Occipital lobe (tissue), 2 donors: Measurements from ENCODE around the gene KRT82. TPM values are rescaled to one million over a fixed set of nuclear protein-coding genes. Genes with fewer than 3 reads are reported as not detected.

Experiments
- DNase-seq: peaks from one replicate; lab custom pipeline; 2025; lab: John Stamatoyannopoulos, UW
- total RNA-seq: library from RNA; depleted of rRNA; stranded (reverse); fragments of >200 nt; gene quantifications from one replicate; pipeline ENCODE4 v1.2.3, GENCODE V29; 2014

KRT82 gene
- total RNA-seq, 1 donor from 2014 or later, result not detected

- DNase-seq, result no peak
These were observed 30.1 kb upstream of the KRT82 start for GRCh38 chr12:52436000-52436827.

- DNase-seq, result no peak
These were observed 29.5 kb upstream of the KRT82 start for GRCh38 chr12:52435659-52435999.

GRCh38 chr12:52434760-52435530 lies 28.8 kb upstream of the KRT82 start:
- no peak for DNase-seq

GRCh38 chr12:52434081-52434733 lies 28.1 kb upstream of the KRT82 start, which contains the start of gene KRT75:
Gene KRT75, minus strand, starts transcription at chr12:52434371. Its CDS starts 67 bp downstream, at chr12:52434304.
- DNase-seq, result no peak

GRCh38 chr12:52433501-52434080 lies 27.5 kb upstream of the KRT82 start:
- no peak for DNase-seq

- DNase-seq, result no peak
These were observed 26.5 kb upstream of the KRT82 start for GRCh38 chr12:52432559-52433207.

GRCh38 chr12:52428121-52428520 lies 22.0 kb upstream of the KRT82 start:
- no peak for DNase-seq

- DNase-seq, result no peak
These were observed 20.9 kb upstream of the KRT82 start for GRCh38 chr12:52427083-52427482.

GRCh38 chr12:52426034-52426433 lies 19.9 kb upstream of the KRT82 start:
- no peak for DNase-seq

- DNase-seq, result no peak
These were observed 19.3 kb upstream of the KRT82 start for GRCh38 chr12:52425466-52425865.

- no peak for DNase-seq
These were observed 17.7 kb upstream of the KRT82 start for GRCh38 chr12:52423661-52424500.

- no peak for DNase-seq
These were observed 16.9 kb upstream of the KRT82 start for GRCh38 chr12:52423035-52423434.

GRCh38 chr12:52419656-52420055 lies 13.5 kb upstream of the KRT82 start:
- no peak for DNase-seq

GRCh38 chr12:52418576-52419110 lies 12.5 kb upstream of the KRT82 start:
- no peak for DNase-seq

- no peak for DNase-seq
These were observed 11.6 kb upstream of the KRT82 start for GRCh38 chr12:52417740-52418139.

- DNase-seq, result no peak
These were observed 10.7 kb upstream of the KRT82 start for GRCh38 chr12:52416795-52417194.

GRCh38 chr12:52415870-52416750 lies 10.0 kb upstream of the KRT82 start:
- DNase-seq, result no peak

- no peak for DNase-seq
These were observed 8.8 kb upstream of the KRT82 start for GRCh38 chr12:52414936-52415335.

GRCh38 chr12:52413782-52414345 lies 7.7 kb upstream of the KRT82 start:
- DNase-seq, result no peak
